ENCODE data around the gene RAB12.

Gene RAB12

GRCh38 chr18:8681196-8681595 lies 72.0 kb downstream of the RAB12 start:
- no peak for DNase-seq (ENCODE audit: low read depth, low spot score)

- DNase-seq (ENCODE audit: low read depth, low spot score) = no peak
These were observed 75.3 kb downstream of the RAB12 start for GRCh38 chr18:8684577-8684976.

- peak; percentile 76 for DNase-seq (ENCODE audit: low read depth, low spot score)
These were observed 76.1 kb downstream of the RAB12 start for GRCh38 chr18:8685141-8685913.

- no peak for DNase-seq (ENCODE audit: low read depth, low spot score)
These were observed 76.6 kb downstream of the RAB12 start for GRCh38 chr18:8685914-8686216.

GRCh38 chr18:8686611-8687010 lies 77.4 kb downstream of the RAB12 start:
- no peak for DNase-seq (ENCODE audit: low read depth, low spot score)

GRCh38 chr18:8688216-8688800 lies 79.1 kb downstream of the RAB12 start:
- DNase-seq (ENCODE audit: low read depth, low spot score) = no peak

GRCh38 chr18:8688816-8689215 lies 79.6 kb downstream of the RAB12 start:
- DNase-seq (ENCODE audit: low read depth, low spot score) = no peak
